Measurements from ENCODE around the gene FAM83G.

FAM83G gene

DNA sequence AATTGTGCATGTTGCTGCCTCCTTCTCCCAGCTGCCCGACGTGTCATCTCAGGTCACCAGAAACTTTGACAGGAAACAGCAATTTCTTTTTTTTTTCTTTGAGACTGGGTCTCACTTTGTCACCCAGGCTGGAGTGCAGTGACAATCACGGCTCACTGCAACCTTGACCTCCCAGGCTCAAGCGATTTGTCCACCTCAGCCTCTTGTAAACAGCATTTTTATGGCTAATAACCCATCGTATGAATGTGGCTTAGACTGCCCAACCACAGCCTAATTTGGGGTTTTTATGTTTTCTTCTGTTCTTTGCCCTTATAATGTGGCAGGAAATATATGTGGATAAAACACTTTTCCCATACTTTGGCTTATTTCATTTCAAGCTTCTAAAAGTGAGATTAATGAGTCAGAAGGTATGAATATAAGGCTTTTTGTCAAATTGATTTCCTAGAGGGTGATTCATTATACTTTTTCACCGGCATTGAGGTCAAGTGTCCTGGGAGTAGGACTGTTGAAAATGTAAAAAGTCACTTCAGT lies 83.6 kb downstream of the FAM83G start:
- DNase-seq (ENCODE audit: low spot score), result no peak

DNA sequence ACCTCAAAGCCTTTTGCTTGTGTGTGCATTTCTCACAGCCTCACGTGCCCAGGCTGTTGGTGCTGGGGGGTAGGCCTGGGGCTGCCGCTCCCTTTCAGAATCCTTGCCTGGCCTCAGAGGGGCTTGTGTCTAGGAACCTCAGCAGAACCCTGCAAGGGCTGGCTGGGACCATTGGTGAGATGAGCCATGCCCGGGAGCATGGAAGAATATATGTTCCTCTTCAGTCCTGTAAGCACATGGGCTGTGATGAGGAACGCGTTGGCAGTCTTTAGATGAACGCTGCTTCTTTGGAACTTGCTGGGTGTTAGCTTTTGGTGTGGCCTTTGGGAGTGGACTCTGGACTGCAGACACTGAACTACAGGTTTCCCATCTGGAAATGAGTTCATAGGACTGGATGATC lies 84.6 kb downstream of the FAM83G start:
- DNase-seq (ENCODE audit: low spot score), result peak; percentile 30

Data from HuH-7 (cell line).